GM19043 (cell line): ENCODE measurements around the gene ORC2.
A peak's percentile ranks its signal among the peaks of the same experiment; 100 is the strongest.
"Not testable (repeated sequence)": the region's sequence is repeated elsewhere in the genome, so short reads cannot be mapped to it uniquely, and the experiment has no call there.

Experiments
- ATAC-seq: cut with Tn5 transposase; IDR thresholded peaks from one replicate; pipeline ENCODE4 v1.9.1; 2021; ENCODE audit warnings: low read depth; ENCODE audit not compliant: unreplicated experiment

ORC2 gene

GRCh38 chr2:200943527-200944105, 19.8 kb downstream of the ORC2 start:
- ATAC-seq = no peak

- no peak for ATAC-seq
Measured at GRCh38 chr2:200939832-200940231, 23.6 kb downstream of the ORC2 start.

- ATAC-seq = no peak
Measured at GRCh38 chr2:200930947-200931626, 32.4 kb downstream of the ORC2 start.

GRCh38 chr2:200929334-200930249, 33.9 kb downstream of the ORC2 start:
- no peak for ATAC-seq

GRCh38 chr2:200922439-200922838, 41.0 kb downstream of the ORC2 start:
- ATAC-seq = no peak

GRCh38 chr2:200913654-200914053, 49.8 kb downstream of the ORC2 start:
- no peak for ATAC-seq

GRCh38 chr2:200909958-200910357, 53.5 kb downstream of the ORC2 start:
- no peak for ATAC-seq

GRCh38 chr2:200905618-200906296, 57.7 kb downstream of the ORC2 start:
- no peak for ATAC-seq

- ATAC-seq = peak; percentile 98
Measured at GRCh38 chr2:200901459-200902072, 61.9 kb downstream of the ORC2 start.

GRCh38 chr2:200899482-200899881, 64.0 kb downstream of the ORC2 start:
- ATAC-seq = no peak

GRCh38 chr2:200888704-200889625, 74.5 kb downstream of the ORC2 start, which contains the start of the genes NIF3L1 and PPIL3:
NIF3L1 (plus strand) TSS chr2:200889371; CDS start chr2:200891944, 2,573 bp downstream.
PPIL3 (minus strand) TSS chr2:200889077; CDS start chr2:200887615, 1,462 bp downstream.
- ATAC-seq = peak; percentile 88

- ATAC-seq = not testable (repeated sequence)
Measured at GRCh38 chr2:200881715-200882249, 81.7 kb downstream of the ORC2 start.

GRCh38 chr2:200878289-200878880, 85.1 kb downstream of the ORC2 start:
- no peak for ATAC-seq

- ATAC-seq = no peak
Measured at GRCh38 chr2:200877443-200877842, 86.0 kb downstream of the ORC2 start.

- ATAC-seq = no peak
Measured at GRCh38 chr2:200873560-200873959, 89.9 kb downstream of the ORC2 start.

GRCh38 chr2:200871151-200871550, 92.3 kb downstream of the ORC2 start:
- no peak for ATAC-seq

- ATAC-seq = no peak
Measured at GRCh38 chr2:200869014-200869413, 94.4 kb downstream of the ORC2 start.
